Thoracic aorta (tissue), 2 donors: Measurements from ENCODE around the gene AADACL3. TPM values are rescaled to one million over a fixed set of nuclear protein-coding genes. Genes with fewer than 3 reads are reported as not detected.

ENCODE experiments used
- ATAC-seq: fragments of 150-250 bp; one replicate; pipeline ENCODE4 v1.8.0; 2017; ENCODE audit warnings: low read depth; ENCODE audit not compliant: insufficient number of reproducible peaks, low FRiP score
- DNase-seq: peaks from one replicate; pipeline ENCODE4 v3.0.0-alpha.2; 2020; ENCODE audit warnings: low spot score
- H3K27ac ChIP-seq, 2 donors: fragments of 200-600 bp; sonication (generic); 1 replicate in 1 of 2; 2 replicates in 1 of 2; pipeline ENCODE4 v1.5.1; 2016; ENCODE audit warnings: mild to moderate bottlenecking in 2 of 2, moderate library complexity in 2 of 2
- H3K27me3 ChIP-seq: fragments of 200-600 bp; sonication (generic); replicated peaks from 2 replicates; pipeline ENCODE4 v1.6.0; 2016; ENCODE audit warnings: mild to moderate bottlenecking; ENCODE audit not compliant: insufficient read depth
- H3K36me3 ChIP-seq: fragments of 200-600 bp; sonication (generic); one replicate; pipeline ENCODE4 v1.5.1; 2016
- H3K4me1 ChIP-seq, 2 donors: fragments of 200-600 bp; sonication (generic); 1 replicate in 1 of 2; 2 replicates in 1 of 2; pipeline versions ENCODE4 v1.5.1 to v1.6.0; 2016; ENCODE audit warnings: low read depth in 2 of 2, mild to moderate bottlenecking in 1 of 2; ENCODE audit not compliant: control insufficient read depth in 1 of 2
- H3K4me3 ChIP-seq: fragments of 200-600 bp; sonication (generic); 2 replicates; pipeline ENCODE4 v1.5.1; 2016; ENCODE audit warnings: mild to moderate bottlenecking
- H3K9me3 ChIP-seq: fragments of 200-600 bp; sonication (generic); 2 replicates; pipeline ENCODE4 v1.5.1; 2016
- total RNA-seq, 2 donors: library from RNA; depleted of rRNA; stranded (reverse); fragments of >200 nt; gene quantifications; one replicate each; pipeline versions ENCODE4 v1.1.0 to v1.2.3, GENCODE V29; 2016
- TF ChIP-seq, protein P1 (sequence below): fragments of 200-600 bp; sonication (generic); IDR thresholded peaks from one replicate; pipeline ENCODE4 v1.5.1; 2019; ENCODE audit warnings: antibody characterized with exemption

Gene AADACL3
- total RNA-seq, 2 donors from 2014 or later = not detected

DNA sequence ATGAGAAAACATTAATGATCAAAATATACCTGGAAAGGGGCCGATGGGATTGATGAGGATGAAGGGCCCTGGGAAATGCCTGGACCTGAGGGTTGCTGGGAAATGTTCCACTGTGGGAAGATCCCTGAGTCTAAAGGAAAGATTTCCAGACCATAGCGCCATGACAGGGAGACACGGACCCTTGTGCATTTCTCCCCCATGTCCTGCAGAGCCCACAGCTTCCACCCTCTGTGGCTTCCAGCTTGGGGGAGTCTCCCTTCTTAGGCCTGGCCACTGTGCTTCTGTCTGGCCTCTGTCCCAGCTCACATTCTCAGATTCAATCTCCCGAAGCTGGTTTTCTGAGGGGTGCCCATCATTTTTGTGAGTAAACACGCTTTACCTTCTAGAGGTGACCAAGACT lies 56.6 kb downstream of the AADACL3 start:
- H3K4me1 ChIP-seq = no peaks in the 10 kb centered on the region
- no peaks in the 10 kb centered on the region for H3K27me3 ChIP-seq
- H3K4me3 ChIP-seq = no peak overlapping the region
- ATAC-seq (no peak), DNase-seq (no peak)
- TF ChIP-seq, protein P1, sequence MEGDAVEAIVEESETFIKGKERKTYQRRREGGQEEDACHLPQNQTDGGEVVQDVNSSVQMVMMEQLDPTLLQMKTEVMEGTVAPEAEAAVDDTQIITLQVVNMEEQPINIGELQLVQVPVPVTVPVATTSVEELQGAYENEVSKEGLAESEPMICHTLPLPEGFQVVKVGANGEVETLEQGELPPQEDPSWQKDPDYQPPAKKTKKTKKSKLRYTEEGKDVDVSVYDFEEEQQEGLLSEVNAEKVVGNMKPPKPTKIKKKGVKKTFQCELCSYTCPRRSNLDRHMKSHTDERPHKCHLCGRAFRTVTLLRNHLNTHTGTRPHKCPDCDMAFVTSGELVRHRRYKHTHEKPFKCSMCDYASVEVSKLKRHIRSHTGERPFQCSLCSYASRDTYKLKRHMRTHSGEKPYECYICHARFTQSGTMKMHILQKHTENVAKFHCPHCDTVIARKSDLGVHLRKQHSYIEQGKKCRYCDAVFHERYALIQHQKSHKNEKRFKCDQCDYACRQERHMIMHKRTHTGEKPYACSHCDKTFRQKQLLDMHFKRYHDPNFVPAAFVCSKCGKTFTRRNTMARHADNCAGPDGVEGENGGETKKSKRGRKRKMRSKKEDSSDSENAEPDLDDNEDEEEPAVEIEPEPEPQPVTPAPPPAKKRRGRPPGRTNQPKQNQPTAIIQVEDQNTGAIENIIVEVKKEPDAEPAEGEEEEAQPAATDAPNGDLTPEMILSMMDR = no peak
- no peak overlapping the region for H3K27ac ChIP-seq
- H3K9me3 ChIP-seq = no peaks in the 10 kb centered on the region
- no peaks in the 10 kb centered on the region for H3K36me3 ChIP-seq

DNA sequence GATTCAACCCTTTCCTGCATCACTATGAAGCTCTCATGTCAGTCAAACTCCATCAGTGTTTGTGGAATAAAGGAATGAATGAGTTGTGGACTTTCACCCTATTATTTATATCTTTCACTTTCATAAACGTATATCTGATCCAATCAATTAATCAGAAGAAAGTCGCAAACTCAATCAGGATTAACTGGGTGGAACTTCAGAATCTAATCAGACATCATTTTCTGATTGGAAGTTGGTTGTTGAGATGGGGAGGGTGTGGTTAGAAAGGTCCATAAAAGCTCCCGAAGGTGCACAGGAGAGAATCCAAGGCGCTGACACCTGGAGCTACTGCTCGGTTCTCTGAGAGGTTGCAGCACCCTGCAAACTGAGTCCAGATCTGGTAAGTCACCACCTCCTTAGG lies 57.5 kb downstream of the AADACL3 start, which contains the start of gene PRAMEF12:
PRAMEF12 (plus strand) TSS at position 301 of the 400 bp plus-strand sequence. CDS start 1,130 bp downstream, outside the sequence.
- no peak for ATAC-seq
- DNase-seq = no peak
- Histone ChIP-seq H3K36me3 (no peaks in the 10 kb centered on the region), H3K9me3 (no peaks in the 10 kb centered on the region), H3K27me3 (no peaks in the 10 kb centered on the region), H3K4me3 (no peak within 1 kb of the TSS), H3K27ac (no peak within 1 kb of the TSS), H3K4me1 (no peaks in the 10 kb centered on the region)
- TF ChIP-seq, protein P1 = no peak

DNA sequence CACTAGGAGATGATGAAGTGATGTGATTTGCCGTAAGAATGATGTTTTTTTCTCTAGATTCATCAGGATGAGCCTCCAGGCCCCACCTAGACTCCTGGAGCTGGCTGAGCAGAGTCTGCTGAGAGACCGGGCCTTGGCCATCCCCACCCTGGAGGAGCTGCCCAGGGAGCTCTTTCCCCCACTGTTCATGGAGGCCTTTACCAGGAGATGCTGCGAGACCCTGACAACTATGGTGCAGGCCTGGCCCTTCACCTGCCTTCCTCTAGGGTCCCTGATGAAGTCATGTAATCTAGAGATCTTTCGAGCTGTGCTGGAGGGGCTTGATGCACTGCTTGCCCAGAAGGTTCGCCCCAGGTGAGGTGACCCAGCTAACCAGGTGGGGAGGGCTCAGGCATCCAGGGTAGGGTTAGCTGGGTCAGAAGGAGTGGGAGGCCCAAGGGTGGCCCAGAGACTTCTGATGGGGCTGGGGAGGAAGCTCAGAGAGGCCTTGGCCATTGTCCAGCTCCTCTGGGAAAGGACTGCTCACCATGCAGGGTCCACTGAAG lies 59.0 kb downstream of the AADACL3 start:
- no peak for DNase-seq
- H3K27me3 ChIP-seq = no peaks in the 10 kb centered on the region
- H3K36me3 ChIP-seq = no peaks in the 10 kb centered on the region
- H3K27ac ChIP-seq = no peak overlapping the region
- H3K4me1 ChIP-seq = no peaks in the 10 kb centered on the region
- no peak overlapping the region for H3K4me3 ChIP-seq
- ATAC-seq = no peak
- TF ChIP-seq, protein P1 = no peak
- no peaks in the 10 kb centered on the region for H3K9me3 ChIP-seq

DNA sequence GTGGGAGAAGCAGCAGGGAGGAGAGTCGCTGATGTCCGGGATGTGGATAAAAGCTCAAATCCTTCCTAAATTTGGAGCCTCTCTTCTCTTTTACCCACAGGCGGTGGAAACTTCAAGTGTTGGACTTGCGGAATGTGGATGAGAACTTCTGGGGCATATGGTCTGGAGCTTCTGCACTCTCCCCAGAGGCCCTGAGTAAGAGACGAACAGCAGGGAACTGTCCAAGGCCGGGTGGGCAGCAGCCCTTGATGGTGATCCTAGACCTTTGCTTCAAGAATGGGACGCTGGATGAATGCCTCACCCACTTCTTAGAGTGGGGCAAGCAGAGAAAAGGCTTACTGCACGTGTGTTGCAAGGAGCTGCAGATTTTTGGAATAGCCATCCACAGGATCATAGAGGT lies 59.5 kb downstream of the AADACL3 start:
- Histone ChIP-seq H3K4me1 (no peaks in the 10 kb centered on the region), H3K27me3 (no peaks in the 10 kb centered on the region), H3K9me3 (no peaks in the 10 kb centered on the region), H3K27ac (no peak overlapping the region), H3K4me3 (no peak overlapping the region), H3K36me3 (no peaks in the 10 kb centered on the region)
- DNase-seq (no peak), ATAC-seq (no peak)
- TF ChIP-seq, protein P1 = no peak

DNA sequence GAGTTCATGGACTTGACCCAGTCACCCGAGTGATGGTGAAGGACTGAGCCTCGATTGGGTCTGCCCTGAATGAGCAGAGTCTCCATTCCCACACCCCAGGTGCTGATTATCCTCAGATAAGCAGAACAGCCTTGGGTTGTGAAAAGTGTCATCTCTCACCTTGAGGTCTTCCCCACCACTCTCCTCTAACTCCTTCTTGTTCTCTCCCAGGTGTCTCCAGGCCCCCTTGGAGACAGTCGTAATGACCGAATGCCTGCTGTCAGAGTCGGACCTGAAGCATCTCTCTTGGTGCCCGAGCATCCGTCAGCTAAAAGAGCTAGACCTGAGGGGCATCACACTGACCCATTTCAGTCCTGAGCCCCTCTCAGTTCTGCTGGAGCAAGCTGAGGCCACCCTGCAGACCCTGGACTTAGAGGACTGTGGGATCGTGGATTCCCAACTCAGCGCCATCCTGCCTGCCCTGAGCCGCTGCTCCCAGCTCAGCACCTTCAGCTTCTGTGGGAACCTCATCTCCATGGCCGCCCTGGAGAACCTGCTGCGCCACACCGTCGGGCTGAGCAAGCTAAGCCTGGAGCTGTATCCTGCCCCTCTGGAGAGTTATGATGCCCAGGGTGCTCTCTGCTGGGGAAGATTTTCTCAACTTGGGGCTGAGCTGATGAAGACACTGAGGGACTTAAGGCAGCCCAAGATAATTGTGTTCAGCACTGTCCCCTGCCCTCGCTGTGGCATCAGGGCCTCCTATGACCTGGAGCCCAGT lies 61.1 kb downstream of the AADACL3 start:
- no peaks in the 10 kb centered on the region for H3K4me1 ChIP-seq
- ATAC-seq (no peak), DNase-seq (no peak)
- no peaks in the 10 kb centered on the region for H3K27me3 ChIP-seq
- no peak overlapping the region for H3K27ac ChIP-seq
- H3K9me3 ChIP-seq = no peaks in the 10 kb centered on the region
- H3K36me3 ChIP-seq = no peaks in the 10 kb centered on the region
- TF ChIP-seq, protein P1 = no peak
- no peak overlapping the region for H3K4me3 ChIP-seq

Other genes starting within 250 kb of the AADACL3 start
- gene DHRS3, start 97.9 kb upstream of the AADACL3 start, total RNA-seq = 100 to 1,000 TPM in 1 of 2 donors, 10 to 100 TPM in 1; 65.9 to 150 TPM
- not detected for gene AADACL4, start 72.0 kb upstream of the AADACL3 start, total RNA-seq
- not detected for gene CFAP107, start 30.1 kb downstream of the AADACL3 start, total RNA-seq
- gene PRAMEF12, start 57.6 kb downstream of the AADACL3 start, total RNA-seq = not detected
- not detected for gene PRAMEF1, start 75.3 kb downstream of the AADACL3 start, total RNA-seq
- gene PRAMEF11, start 115.3 kb downstream of the AADACL3 start, total RNA-seq = not detected
- not detected for gene HNRNPCL1, start 132.6 kb downstream of the AADACL3 start, total RNA-seq
- gene PRAMEF2, start 141.0 kb downstream of the AADACL3 start, total RNA-seq = not detected
- gene PRAMEF4, start 170.1 kb downstream of the AADACL3 start, total RNA-seq = not detected
- not detected for gene PRAMEF10, start 182.2 kb downstream of the AADACL3 start, total RNA-seq
- gene PRAMEF7, start 200.5 kb downstream of the AADACL3 start, total RNA-seq = not detected
- not detected for gene PRAMEF6, start 231.5 kb downstream of the AADACL3 start, total RNA-seq